ENCODE measurements around the gene QRFP. TPM values are rescaled to one million over a fixed set of nuclear protein-coding genes. Genes with fewer than 3 reads are reported as not detected.
A peak's percentile ranks its signal among the peaks of the same experiment; 100 is the strongest.

QRFP gene
- polyA plus RNA-seq, 3 donors: 0.18 to 0.60 (median 0.21) TPM

- Histone ChIP-seq H3K27me3 (ENCODE audit: control insufficient read depth in 2 of 2, insufficient read depth in 2 of 2, low read length in 2 of 2) (no peaks in the 10 kb centered on the region), H3K36me3 (replicated peaks in 1 of 2; ENCODE audit: control insufficient read depth in 1 of 2, insufficient read depth in 2 of 2, low read length in 2 of 2) (peaks cover 30 to 70% of the 10 kb centered on the region in 2 donors), H3K9me3 (replicated peaks in 1 of 2; ENCODE audit: control insufficient read depth in 1 of 2, insufficient read depth in 1 of 2, low read length in 2 of 2) (no peaks in the 10 kb centered on the region), H3K27ac (ENCODE audit: low read depth in 1 of 2, low read length in 2 of 2) (no peak overlapping the region), H3K4me2 (replicated peaks; ENCODE audit: extremely low read depth, low read length, poor library complexity, severe bottlenecking) (no peak overlapping the region), H3K79me2 (ENCODE audit: insufficient read depth, low read length) (no peaks in the 10 kb centered on the region), H2AFZ (ENCODE audit: insufficient read depth, low read depth, low read length, poor library complexity, severe bottlenecking) (no peak overlapping the region), H4K20me1 (ENCODE audit: insufficient read depth, low read length) (peaks cover 7% of the 10 kb centered on the region), H3K4me1 (ENCODE audit: control insufficient read depth in 1 of 2, insufficient read depth in 2 of 2, low read length in 2 of 2) (no peaks in the 10 kb centered on the region), H3K9ac (ENCODE audit: insufficient read depth, low read length, poor library complexity, severe bottlenecking) (no peak overlapping the region), H3K4me3 (replicated peaks in 1 of 3; ENCODE audit: low read depth in 2 of 3, low read length in 3 of 3) (no peak overlapping the region)
- Mint-ChIP-seq H3K27ac (no peak overlapping the region), H3K27me3 (ENCODE audit: low read depth in 3 of 3) (no peaks in the 10 kb centered on the region), H3K36me3 (peaks cover 50 to 59% of the 10 kb centered on the region in 2 donors), H3K4me1 (no peaks in the 10 kb centered on the region), H3K4me3 (no peak overlapping the region), H3K9me3 (no peaks in the 10 kb centered on the region)
- WGBS (ENCODE audit: insufficient coverage): 80% methylated on average over 7 of the region's 8 CpGs
- intact Hi-C loops (cut with micrococcal nuclease): loop anchor here (5.0 to 10.0 kb wide), 5 partner anchors 73 to 178 kb away; no protein-coding TSS in a partner anchor
- no peak for DNase-seq
- TF ChIP-seq CTCF (IDR thresholded peaks at IDR 0.05): no peak
Observed at GRCh38 chr9:130869250-130869649, 27.4 kb downstream of the QRFP start.

- H3K27ac ChIP-seq (ENCODE audit: low read depth in 1 of 2, low read length in 2 of 2): no peak overlapping the region
- peaks cover 7% of the 10 kb centered on the region for H4K20me1 ChIP-seq (ENCODE audit: insufficient read depth, low read length)
- no peak overlapping the region for H3K4me3 ChIP-seq (replicated peaks in 1 of 3; ENCODE audit: low read depth in 2 of 3, low read length in 3 of 3)
- Mint-ChIP-seq H3K27ac (peak overlapping the region in 1 of 7 donors; percentile 18), H3K9me3 (no peaks in the 10 kb centered on the region), H3K27me3 (ENCODE audit: low read depth in 3 of 3) (no peaks in the 10 kb centered on the region), H3K36me3 (peaks cover 44 to 52% of the 10 kb centered on the region in 2 donors), H3K4me3 (no peak overlapping the region), H3K4me1 (no peaks in the 10 kb centered on the region)
- intact Hi-C loops (cut with micrococcal nuclease): loop anchor here (5.0 to 10.0 kb wide), 5 partner anchors 74 to 179 kb away; no protein-coding TSS in a partner anchor
- no peak overlapping the region for H2AFZ ChIP-seq (ENCODE audit: insufficient read depth, low read depth, low read length, poor library complexity, severe bottlenecking)
- H3K36me3 ChIP-seq (replicated peaks in 1 of 2; ENCODE audit: control insufficient read depth in 1 of 2, insufficient read depth in 2 of 2, low read length in 2 of 2): peaks cover 20 to 69% of the 10 kb centered on the region in 2 donors
- WGBS (ENCODE audit: insufficient coverage): 100% methylated on average over 1 of the region's 3 CpGs
- no peak for TF ChIP-seq CTCF (IDR thresholded peaks at IDR 0.05)
- H3K79me2 ChIP-seq (ENCODE audit: insufficient read depth, low read length): no peaks in the 10 kb centered on the region
- H3K27me3 ChIP-seq (ENCODE audit: control insufficient read depth in 2 of 2, insufficient read depth in 2 of 2, low read length in 2 of 2): no peaks in the 10 kb centered on the region
- H3K4me2 ChIP-seq (replicated peaks; ENCODE audit: extremely low read depth, low read length, poor library complexity, severe bottlenecking): no peak overlapping the region
- H3K4me1 ChIP-seq (ENCODE audit: control insufficient read depth in 1 of 2, insufficient read depth in 2 of 2, low read length in 2 of 2): no peaks in the 10 kb centered on the region
- no peak overlapping the region for H3K9ac ChIP-seq (ENCODE audit: insufficient read depth, low read length, poor library complexity, severe bottlenecking)
- H3K9me3 ChIP-seq (replicated peaks in 1 of 2; ENCODE audit: control insufficient read depth in 1 of 2, insufficient read depth in 1 of 2, low read length in 2 of 2): no peaks in the 10 kb centered on the region
- no peak for DNase-seq
Observed at GRCh38 chr9:130868230-130868629, 28.4 kb downstream of the QRFP start.

Data from CD14-positive monocyte (primary cell).